IMR-90 (cell line): ENCODE data around the gene PANX1.

Experiments used
- BHLHE40 ChIP-seq: fragments of 150-350 bp; IDR thresholded peaks from 2 replicates; pipeline ENCODE4 v1.6.1; 2016; ENCODE audit warnings: mild to moderate bottlenecking, low read depth, low read length
- CEBPB ChIP-seq: IDR thresholded peaks from 2 replicates; pipeline ENCODE4 v1.6.1; 2012; ENCODE audit warnings: low read depth, low read length, improper control_type of control experiment
- CTCF ChIP-seq: conservative IDR thresholded peaks from 2 replicates; pipeline ENCODE4 v1.5.1; 2012; ENCODE audit warnings: mild to moderate bottlenecking, low read depth, low read length, improper control_type of control experiment
- ELK1 ChIP-seq: fragments of 150-350 bp; IDR thresholded peaks from 2 replicates; pipeline ENCODE4 v1.6.1; 2016; ENCODE audit warnings: low read depth, mild to moderate bottlenecking, low read length, moderate library complexity, borderline replicate concordance
- MAFK ChIP-seq: IDR thresholded peaks from 2 replicates; pipeline ENCODE4 v1.6.1; 2012; ENCODE audit warnings: low read depth, low read length, improper control_type of control experiment
- MAZ ChIP-seq: IDR thresholded peaks from 2 replicates; pipeline ENCODE4 v1.6.1; 2012; ENCODE audit warnings: low read depth, mild to moderate bottlenecking, low read length, improper control_type of control experiment, moderate library complexity, borderline replicate concordance
- POLR2A ChIP-seq: IDR thresholded peaks from 2 replicates; pipeline ENCODE4 v1.6.1; 2012; ENCODE audit warnings: mild to moderate bottlenecking, low read depth, low read length
- RCOR1 ChIP-seq: IDR thresholded peaks from 2 replicates; pipeline ENCODE4 v1.6.1; 2012; ENCODE audit warnings: mild to moderate bottlenecking, low read length, improper control_type of control experiment; ENCODE audit not compliant: insufficient replicate concordance
- SMC3 ChIP-seq: fragments of 150-350 bp; IDR thresholded peaks from 2 replicates; pipeline ENCODE4 v1.6.1; 2016; ENCODE audit warnings: low read depth, mild to moderate bottlenecking, antibody characterized with exemption, low read length, moderate library complexity
- USF2 ChIP-seq: fragments of 150-350 bp; IDR thresholded peaks from 2 replicates; pipeline ENCODE4 v1.6.1; 2017; ENCODE audit warnings: mild to moderate bottlenecking, antibody characterized with exemption, low read length, low read depth

GRCh38 chr11:94198718-94199117 is 70.1 kb downstream of the PANX1 start:
- TF ChIP-seq CTCF, result no peak
- no peak for TF ChIP-seq POLR2A
- no peak for TF ChIP-seq MAFK
- TF ChIP-seq ELK1, result no peak
- TF ChIP-seq SMC3, result no peak
- no peak for TF ChIP-seq BHLHE40
- no peak for TF ChIP-seq MAZ
- TF ChIP-seq USF2, result no peak
- no peak for TF ChIP-seq RCOR1
- TF ChIP-seq CEBPB, result no peak
